Endothelial cell (in vitro differentiated cells): ENCODE results near the gene CPLANE2. TPM values are rescaled to one million over a fixed set of nuclear protein-coding genes. Genes with fewer than 3 reads are reported as not detected.
A peak's percentile ranks its signal among the peaks of the same experiment; 100 is the strongest.

Experiments
- DNase-seq: peaks from one replicate; pipeline ENCODE4 v3.0.0; 2021; ENCODE audit warnings: low spot score
- H3K27ac Mint-ChIP-seq: one replicate; pipeline ENCODE4 v1.8.0; 2021; ENCODE audit warnings: mixed read lengths, inconsistent platforms; ENCODE audit not compliant: unreplicated experiment
- H3K27me3 Mint-ChIP-seq: one replicate; pipeline ENCODE4 v1.8.0; 2021; ENCODE audit warnings: mild to moderate bottlenecking, moderate library complexity, mixed read lengths, inconsistent platforms; ENCODE audit not compliant: unreplicated experiment
- H3K36me3 Mint-ChIP-seq: one replicate; pipeline ENCODE4 v1.8.0; 2021; ENCODE audit warnings: mild to moderate bottlenecking, low read depth, mixed read lengths, inconsistent platforms; ENCODE audit not compliant: unreplicated experiment
- H3K4me1 Mint-ChIP-seq: one replicate; pipeline ENCODE4 v1.8.0; 2021; ENCODE audit warnings: mild to moderate bottlenecking, mixed read lengths, inconsistent platforms; ENCODE audit not compliant: unreplicated experiment
- H3K4me3 Mint-ChIP-seq: one replicate; pipeline ENCODE4 v1.8.0; 2021; ENCODE audit warnings: mild to moderate bottlenecking, mixed read lengths, inconsistent platforms; ENCODE audit not compliant: unreplicated experiment
- H3K9me3 Mint-ChIP-seq: one replicate; pipeline ENCODE4 v1.8.0; 2021; ENCODE audit warnings: mixed read lengths, inconsistent platforms; ENCODE audit not compliant: unreplicated experiment
- total RNA-seq: library from RNA; stranded (reverse); fragmentation: NEBNext Ultra II Directional; extraction: Animal tissue kit (Norgen Biotek cat#: 25700); gene quantifications from one replicate; pipeline ENCODE4 v1.2.1, GENCODE V29; 2021; ENCODE audit not compliant: unreplicated experiment
- TF ChIP-seq, protein P1 (sequence below): fragments of 200-600 bp; sonication (generic); IDR thresholded peaks from one replicate; pipeline ENCODE4 v1.5.0; 2021; ENCODE audit warnings: antibody characterized with exemption; ENCODE audit not compliant: unreplicated experiment

Gene CPLANE2
- total RNA-seq, 1 donor from 2014 or later = 3.6 TPM

DNA sequence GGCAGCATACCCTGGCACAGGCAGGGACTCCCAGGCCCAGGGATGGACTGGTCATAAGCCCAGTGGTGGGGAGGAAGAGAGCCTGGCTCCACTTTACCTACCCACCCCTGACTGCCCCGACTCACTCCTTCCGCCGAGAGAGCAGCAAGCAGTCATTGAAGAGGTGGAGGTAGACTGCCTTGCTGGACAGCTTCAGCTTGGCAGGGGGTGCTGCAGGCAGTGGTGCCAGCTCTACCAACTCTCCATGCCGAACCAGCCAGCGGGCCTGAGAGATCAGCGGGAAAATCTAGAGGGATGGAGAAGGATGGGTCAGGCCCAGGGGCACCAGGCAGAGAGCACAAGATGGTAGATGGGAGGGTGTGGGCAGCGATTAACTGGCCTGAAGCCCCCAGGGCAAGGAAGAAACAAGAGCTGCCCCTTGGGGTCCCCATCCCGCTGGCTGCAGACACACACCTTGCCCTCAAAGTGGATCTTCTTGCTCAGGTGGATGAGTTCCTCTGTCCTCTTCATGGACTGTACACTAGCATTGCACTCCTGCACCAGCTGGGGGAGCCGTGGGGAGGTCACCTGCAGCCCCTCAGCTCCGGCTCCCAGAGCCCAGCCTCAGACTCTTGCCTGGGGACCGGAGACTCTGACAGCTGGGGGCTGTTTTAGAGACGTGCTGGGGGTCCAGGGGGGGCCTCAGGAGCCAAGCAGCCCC is 32.2 kb downstream of the CPLANE2 start:
- no peak overlapping the region for H3K4me3 Mint-ChIP-seq
- H3K27me3 Mint-ChIP-seq = peaks cover 11% of the 10 kb centered on the region
- DNase-seq = peak; percentile 55
- peaks cover 8% of the 10 kb centered on the region for H3K4me1 Mint-ChIP-seq
- H3K36me3 Mint-ChIP-seq = peaks cover 14% of the 10 kb centered on the region
- H3K9me3 Mint-ChIP-seq = no peaks in the 10 kb centered on the region
- no peak overlapping the region for H3K27ac Mint-ChIP-seq
- TF ChIP-seq, protein P1, sequence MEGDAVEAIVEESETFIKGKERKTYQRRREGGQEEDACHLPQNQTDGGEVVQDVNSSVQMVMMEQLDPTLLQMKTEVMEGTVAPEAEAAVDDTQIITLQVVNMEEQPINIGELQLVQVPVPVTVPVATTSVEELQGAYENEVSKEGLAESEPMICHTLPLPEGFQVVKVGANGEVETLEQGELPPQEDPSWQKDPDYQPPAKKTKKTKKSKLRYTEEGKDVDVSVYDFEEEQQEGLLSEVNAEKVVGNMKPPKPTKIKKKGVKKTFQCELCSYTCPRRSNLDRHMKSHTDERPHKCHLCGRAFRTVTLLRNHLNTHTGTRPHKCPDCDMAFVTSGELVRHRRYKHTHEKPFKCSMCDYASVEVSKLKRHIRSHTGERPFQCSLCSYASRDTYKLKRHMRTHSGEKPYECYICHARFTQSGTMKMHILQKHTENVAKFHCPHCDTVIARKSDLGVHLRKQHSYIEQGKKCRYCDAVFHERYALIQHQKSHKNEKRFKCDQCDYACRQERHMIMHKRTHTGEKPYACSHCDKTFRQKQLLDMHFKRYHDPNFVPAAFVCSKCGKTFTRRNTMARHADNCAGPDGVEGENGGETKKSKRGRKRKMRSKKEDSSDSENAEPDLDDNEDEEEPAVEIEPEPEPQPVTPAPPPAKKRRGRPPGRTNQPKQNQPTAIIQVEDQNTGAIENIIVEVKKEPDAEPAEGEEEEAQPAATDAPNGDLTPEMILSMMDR = no peak

GRCh38 chr1:16204216-16204615 is 32.8 kb downstream of the CPLANE2 start:
- peaks cover 9% of the 10 kb centered on the region for H3K36me3 Mint-ChIP-seq
- no peak overlapping the region for H3K27ac Mint-ChIP-seq
- H3K4me1 Mint-ChIP-seq = peaks cover 8% of the 10 kb centered on the region
- TF ChIP-seq, protein P1 = no peak
- H3K4me3 Mint-ChIP-seq = no peak overlapping the region
- no peak for DNase-seq
- no peaks in the 10 kb centered on the region for H3K9me3 Mint-ChIP-seq
- H3K27me3 Mint-ChIP-seq = peaks cover 10% of the 10 kb centered on the region

DNA sequence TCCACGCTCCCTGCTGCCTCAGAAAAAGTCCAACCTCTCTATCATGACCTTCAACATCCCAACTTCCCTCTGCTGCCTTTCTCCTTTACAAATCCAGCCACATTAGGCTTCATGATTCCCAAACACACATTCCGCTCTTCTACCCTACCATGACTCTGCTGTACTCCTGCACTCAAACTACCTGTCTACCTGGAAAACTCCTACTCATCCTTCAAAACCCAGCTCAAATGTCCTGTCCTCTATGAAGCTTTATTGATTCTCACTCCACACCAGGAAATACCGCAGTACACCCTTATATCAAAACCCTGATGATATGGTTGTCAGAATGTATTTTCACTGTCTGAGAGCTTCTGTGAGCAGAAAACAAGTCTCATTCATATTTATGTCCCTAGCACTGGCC is 33.4 kb downstream of the CPLANE2 start:
- Mint-ChIP-seq H3K27me3 (peaks cover 12% of the 10 kb centered on the region), H3K4me3 (peak overlapping the region; percentile 15), H3K4me1 (peaks cover 8% of the 10 kb centered on the region), H3K36me3 (peaks cover 13% of the 10 kb centered on the region), H3K27ac (peak overlapping the region; percentile 2), H3K9me3 (no peaks in the 10 kb centered on the region)
- no peak for DNase-seq
- TF ChIP-seq, protein P1 = no peak

DNA sequence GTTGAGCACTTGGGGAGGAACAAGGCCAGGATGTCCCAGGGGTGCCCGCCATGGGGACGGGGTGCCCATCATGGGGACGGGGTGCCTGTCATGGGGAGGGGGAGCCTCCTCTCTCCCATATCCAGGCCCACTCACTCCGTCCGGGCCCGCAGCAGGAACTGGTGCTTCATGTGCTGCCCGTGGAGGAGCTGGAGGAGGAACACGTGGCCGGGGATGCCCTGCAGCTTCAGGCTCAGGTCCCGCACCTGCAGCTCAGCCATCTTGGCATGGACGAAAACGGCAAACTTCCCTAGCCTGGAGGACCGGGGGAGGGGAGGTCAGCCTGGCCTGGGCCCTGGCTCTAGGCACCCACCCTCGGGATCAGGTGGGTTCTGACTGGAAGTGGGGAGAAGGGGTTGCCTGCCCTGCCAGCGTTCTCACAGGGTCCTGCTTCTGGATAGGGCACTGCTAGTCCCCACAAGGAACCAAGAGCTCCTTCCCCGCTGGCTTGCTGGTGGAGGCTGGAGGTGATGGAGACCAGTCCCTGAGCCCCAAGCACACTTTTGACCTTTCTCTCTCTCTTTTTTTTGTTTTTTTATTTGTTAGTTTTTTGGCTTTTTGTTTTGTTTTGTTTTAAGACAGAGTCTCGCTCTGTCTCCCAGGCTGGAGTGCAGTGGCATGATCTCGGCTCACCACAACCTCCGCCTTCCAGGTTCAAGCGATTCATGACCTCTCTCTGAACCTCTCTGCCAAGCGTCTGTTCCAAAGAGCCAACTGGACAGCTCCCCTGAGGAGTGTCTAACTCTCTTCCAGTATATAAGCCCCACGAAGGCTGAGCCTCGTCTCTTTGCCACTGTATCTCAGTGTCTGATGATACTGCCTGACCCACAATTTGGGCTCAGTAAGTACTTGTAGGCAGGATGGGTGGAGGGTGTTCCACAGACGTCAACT is 34.4 kb downstream of the CPLANE2 start:
- peaks cover 14% of the 10 kb centered on the region for H3K36me3 Mint-ChIP-seq
- no peak for DNase-seq
- no peak overlapping the region for H3K27ac Mint-ChIP-seq
- H3K4me1 Mint-ChIP-seq = peaks cover 8% of the 10 kb centered on the region
- H3K27me3 Mint-ChIP-seq = peaks cover 12% of the 10 kb centered on the region
- no peak overlapping the region for H3K4me3 Mint-ChIP-seq
- H3K9me3 Mint-ChIP-seq = no peaks in the 10 kb centered on the region
- TF ChIP-seq, protein P1 = no peak
